A549 (cell line): ENCODE results near the gene GNG7.
"Not testable (repeated sequence)": the region's sequence is repeated elsewhere in the genome, so short reads cannot be mapped to it uniquely, and the experiment has no call there.

Experiments
- BHLHE40 ChIP-seq: IDR thresholded peaks from 2 replicates; pipeline ENCODE4 v1.6.1; 2012; ENCODE audit warnings: low read depth, low read length, inconsistent platforms
- NFE2L2 ChIP-seq: fragments of 150-350 bp; conservative IDR thresholded peaks from 2 replicates; pipeline ENCODE4 v1.6.1; 2014; ENCODE audit warnings: low read length
- TF ChIP-seq, protein P1 (sequence below): fragments of >200 bp; sonication (Bioruptor Twin); formaldehyde crosslinking; IDR thresholded peaks from 3 replicates; pipeline ENCODE4 v1.5.1; 2016
- TF ChIP-seq, protein P2 (sequence below): fragments of 450-650 bp; IDR thresholded peaks from 2 replicates; pipeline ENCODE4 v1.6.1; 2014; ENCODE audit warnings: antibody characterized with exemption

DNA sequence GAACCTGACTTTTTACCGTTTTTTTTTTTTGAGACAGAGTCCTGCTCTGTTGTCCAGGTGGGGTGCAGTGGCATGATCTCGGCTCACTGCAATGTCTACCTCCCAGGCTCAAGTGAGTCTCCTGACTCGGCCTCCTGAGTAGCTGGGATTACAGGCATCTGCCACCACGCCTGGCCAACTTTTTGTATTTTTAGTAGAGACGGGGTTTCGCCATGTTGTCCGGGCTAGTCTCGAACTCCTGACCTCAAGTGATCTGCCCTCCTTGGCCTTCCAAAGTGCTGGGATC lies 232.6 kb downstream of the GNG7 start:
- not testable (repeated sequence) for TF ChIP-seq NFE2L2, BHLHE40
- TF ChIP-seq, protein P1, sequence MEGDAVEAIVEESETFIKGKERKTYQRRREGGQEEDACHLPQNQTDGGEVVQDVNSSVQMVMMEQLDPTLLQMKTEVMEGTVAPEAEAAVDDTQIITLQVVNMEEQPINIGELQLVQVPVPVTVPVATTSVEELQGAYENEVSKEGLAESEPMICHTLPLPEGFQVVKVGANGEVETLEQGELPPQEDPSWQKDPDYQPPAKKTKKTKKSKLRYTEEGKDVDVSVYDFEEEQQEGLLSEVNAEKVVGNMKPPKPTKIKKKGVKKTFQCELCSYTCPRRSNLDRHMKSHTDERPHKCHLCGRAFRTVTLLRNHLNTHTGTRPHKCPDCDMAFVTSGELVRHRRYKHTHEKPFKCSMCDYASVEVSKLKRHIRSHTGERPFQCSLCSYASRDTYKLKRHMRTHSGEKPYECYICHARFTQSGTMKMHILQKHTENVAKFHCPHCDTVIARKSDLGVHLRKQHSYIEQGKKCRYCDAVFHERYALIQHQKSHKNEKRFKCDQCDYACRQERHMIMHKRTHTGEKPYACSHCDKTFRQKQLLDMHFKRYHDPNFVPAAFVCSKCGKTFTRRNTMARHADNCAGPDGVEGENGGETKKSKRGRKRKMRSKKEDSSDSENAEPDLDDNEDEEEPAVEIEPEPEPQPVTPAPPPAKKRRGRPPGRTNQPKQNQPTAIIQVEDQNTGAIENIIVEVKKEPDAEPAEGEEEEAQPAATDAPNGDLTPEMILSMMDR = not testable (repeated sequence)
- TF ChIP-seq, protein P2, sequence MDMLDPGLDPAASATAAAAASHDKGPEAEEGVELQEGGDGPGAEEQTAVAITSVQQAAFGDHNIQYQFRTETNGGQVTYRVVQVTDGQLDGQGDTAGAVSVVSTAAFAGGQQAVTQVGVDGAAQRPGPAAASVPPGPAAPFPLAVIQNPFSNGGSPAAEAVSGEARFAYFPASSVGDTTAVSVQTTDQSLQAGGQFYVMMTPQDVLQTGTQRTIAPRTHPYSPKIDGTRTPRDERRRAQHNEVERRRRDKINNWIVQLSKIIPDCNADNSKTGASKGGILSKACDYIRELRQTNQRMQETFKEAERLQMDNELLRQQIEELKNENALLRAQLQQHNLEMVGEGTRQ = not testable (repeated sequence)
